GM18502 (cell line): Measurements from ENCODE around the gene CXorf66.
"Not testable (repeated sequence)": the region's sequence is repeated elsewhere in the genome, so short reads cannot be mapped to it uniquely, and the experiment has no call there.

Source experiments
- ATAC-seq: cut with Tn5 transposase; IDR thresholded peaks from one replicate; pipeline ENCODE4 v1.9.1; 2021; ENCODE audit warnings: mild to moderate bottlenecking; ENCODE audit not compliant: unreplicated experiment, poor library complexity

Gene CXorf66

DNA sequence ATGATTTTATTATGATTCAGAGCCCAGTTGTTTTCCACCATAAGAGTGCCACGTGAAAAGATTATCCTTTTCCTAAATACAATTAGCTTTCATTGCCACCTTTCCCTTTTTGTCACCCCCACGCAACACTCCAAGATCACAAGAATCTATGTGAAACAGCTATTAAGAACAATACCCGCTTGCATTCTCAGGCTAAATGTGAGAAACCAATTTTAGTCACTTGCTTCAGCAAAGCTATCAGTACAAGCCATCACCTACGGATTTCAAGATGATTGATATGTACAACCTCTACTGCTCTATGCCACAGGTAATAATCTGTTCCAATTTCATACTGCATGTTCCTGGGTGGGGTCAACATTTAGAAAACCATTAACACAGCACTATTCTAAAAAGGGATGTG is 34.9 kb downstream of the CXorf66 start:
- no peak for ATAC-seq

DNA sequence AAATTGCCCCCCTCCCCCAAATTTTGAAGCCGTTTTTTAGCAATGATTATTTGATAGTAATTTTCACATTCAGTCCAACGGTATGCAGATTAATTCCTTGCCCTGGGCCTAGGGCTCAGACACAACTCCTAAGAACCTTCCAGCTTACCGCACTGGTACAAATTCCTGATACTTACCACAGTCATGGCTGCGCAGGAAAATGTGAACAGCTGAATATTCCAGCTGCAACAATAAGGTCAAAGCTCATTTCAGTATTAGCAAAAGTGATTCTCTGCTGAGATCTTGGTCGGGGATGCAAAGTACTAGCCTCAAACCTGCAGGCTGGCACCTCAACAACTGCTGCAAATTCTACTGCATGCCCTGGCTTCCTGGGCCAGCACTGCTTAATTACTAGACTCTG is 35.4 kb downstream of the CXorf66 start:
- ATAC-seq: no peak

DNA sequence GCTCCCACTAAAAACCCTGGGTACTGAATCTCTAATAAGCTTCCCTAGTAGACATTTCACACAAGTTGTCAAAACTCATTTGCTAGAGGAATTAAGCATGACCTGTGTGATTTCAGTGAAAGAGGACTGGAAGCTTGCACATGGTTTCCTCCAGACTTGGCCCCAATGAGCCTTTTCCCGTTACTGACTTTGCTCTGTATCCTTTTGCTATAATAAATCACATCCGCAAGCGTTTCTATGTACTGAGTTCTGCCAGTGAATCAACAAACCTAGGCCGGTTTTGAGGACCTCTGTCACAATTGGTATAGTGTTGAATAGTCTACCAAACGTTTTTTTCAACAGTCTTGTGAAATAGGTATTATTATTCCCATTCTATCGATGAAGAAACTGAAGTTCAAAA is 40.6 kb downstream of the CXorf66 start:
- no peak for ATAC-seq

- no peak for ATAC-seq
Observed at GRCh38 chrX:139924069-139924695, 41.1 kb downstream of the CXorf66 start.

DNA sequence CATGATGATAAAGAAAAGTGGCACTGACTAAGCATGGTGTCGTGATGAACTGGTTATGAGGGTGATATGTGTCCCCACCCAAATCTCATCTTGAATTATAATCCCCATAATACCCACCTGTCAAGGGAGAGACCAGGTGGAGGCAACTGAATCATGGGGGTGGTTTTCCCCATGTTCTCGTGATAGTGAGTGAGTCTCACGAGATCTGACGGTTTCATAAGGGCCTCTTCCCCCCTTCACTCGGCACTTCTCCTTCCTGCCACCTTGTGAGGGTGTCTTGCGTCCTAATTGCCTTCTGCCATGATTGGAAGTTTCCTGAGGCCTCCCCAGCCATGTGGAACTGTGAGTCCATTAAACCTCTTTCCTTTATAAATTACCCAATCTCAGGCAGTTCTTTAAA is 44.2 kb downstream of the CXorf66 start:
- ATAC-seq: not testable (repeated sequence)

DNA sequence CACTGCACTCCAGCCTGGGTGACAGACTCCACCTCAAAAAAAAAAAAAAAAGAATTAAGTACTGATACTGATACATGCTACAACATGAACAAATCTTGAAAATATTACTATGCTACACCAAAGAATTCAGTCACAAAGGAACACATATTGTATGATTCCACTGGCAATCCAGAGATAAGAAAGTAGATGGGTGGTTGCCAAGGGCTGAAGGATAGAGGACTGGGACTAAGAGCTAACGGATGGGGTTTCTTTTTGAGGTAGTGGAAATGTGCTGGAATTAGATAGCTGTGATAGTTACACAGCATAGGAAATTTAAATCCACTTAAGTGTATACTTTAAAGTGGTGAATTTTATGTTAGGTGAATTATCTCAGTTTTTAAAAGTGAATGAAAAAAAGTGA is 45.0 kb downstream of the CXorf66 start:
- ATAC-seq: no peak

DNA sequence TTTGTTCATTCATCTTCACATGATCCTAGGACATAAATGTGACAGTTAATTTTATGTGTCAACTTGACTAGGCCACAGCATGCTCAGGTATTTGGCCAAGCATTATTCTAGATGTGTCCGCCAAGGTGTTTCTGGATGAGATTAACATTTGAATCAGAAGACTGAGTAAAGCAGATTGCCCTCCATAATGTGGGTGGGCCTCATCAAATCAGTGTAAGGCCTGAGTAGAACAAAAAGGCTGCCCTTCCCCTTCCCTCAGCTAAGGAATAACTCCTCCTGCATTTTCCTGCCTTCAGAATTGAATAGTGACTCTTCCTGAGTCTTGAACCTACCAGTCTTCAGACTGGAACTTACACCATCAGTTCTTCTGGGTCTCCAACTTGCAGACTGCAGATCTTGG is 50.9 kb downstream of the CXorf66 start:
- no peak for ATAC-seq

DNA sequence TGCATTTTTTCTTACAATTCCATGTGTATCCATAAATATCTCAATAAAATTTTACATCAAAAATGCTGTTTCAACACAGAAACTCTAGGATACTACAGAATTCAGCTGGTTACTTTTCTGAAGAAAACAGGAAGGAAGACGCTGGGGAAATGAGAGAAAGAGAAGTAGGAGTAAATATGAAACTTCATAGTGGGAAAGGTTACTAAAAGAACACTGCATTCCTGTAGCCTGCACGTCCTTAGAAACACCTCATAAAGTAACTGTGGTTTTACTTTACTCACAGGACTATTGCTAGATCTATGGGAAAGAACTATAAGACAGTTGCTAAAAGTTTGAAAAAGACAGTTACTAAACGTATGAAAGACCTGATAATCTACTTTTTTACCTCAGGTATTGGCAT is 55.6 kb downstream of the CXorf66 start:
- peak; percentile 59 for ATAC-seq

- no peak for ATAC-seq
Observed at GRCh38 chrX:139907078-139907477, 58.2 kb downstream of the CXorf66 start.

DNA sequence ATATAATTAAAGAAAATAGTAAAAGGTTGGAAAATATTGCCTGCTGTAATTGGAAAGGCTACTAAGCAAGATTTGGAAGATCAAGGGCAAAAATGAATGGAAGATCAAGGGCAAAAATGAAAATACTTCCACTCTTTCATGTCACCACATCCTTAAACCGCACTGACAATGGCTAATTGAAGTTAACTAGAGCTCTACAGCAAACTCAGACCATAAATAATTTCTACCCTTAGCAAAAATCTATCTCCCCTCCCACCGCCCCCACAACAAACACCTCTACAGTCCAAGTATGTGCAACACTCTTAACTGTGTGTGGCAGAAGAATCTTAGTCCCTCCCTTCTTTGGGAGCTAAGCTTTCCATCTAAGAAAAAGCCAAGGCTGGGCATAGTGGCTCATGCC is 59.6 kb downstream of the CXorf66 start:
- ATAC-seq: no peak
